Breast epithelium (tissue), 4 donors: Measurements from ENCODE around the gene ACOD1. TPM values are rescaled to one million over a fixed set of nuclear protein-coding genes. Genes with fewer than 3 reads are reported as not detected.
"Not testable (repeated sequence)": the region's sequence is repeated elsewhere in the genome, so short reads cannot be mapped to it uniquely, and the experiment has no call there.

ENCODE experiments used
- DNase-seq, 2 donors: peaks; one replicate each; pipeline ENCODE4 v3.0.0-alpha.2; 2019; ENCODE audit warnings: low spot score in 2 of 2
- H3K27ac ChIP-seq, 2 donors: fragments of 200-600 bp; sonication (generic) in 1 of 2; one replicate each; pipeline ENCODE4 v1.5.1; 2016 to 2019; ENCODE audit warnings: mild to moderate bottlenecking in 1 of 2
- H3K27me3 ChIP-seq, 2 donors: fragments of 200-600 bp; sonication (generic) in 1 of 2; one replicate each; pipeline versions ENCODE4 v1.5.1 to v1.6.0; 2017 to 2019; ENCODE audit warnings: control low read depth in 1 of 2, mild to moderate bottlenecking in 1 of 2
- H3K36me3 ChIP-seq: fragments of 200-600 bp; one replicate; pipeline ENCODE4 v1.5.1; 2019
- H3K4me1 ChIP-seq, 2 donors: fragments of 200-600 bp; sonication (generic); one replicate each; pipeline ENCODE4 v1.5.1; 2016 to 2019; ENCODE audit warnings: control low read depth in 1 of 2
- H3K4me3 ChIP-seq, 3 donors: fragments of 200-600 bp; sonication (generic); 1 replicate in 2 of 3; 2 replicates in 1 of 3; pipeline ENCODE4 v1.5.1; 2016 to 2019; ENCODE audit warnings: mild to moderate bottlenecking in 3 of 3, moderate library complexity in 2 of 3
- H3K9me3 ChIP-seq, 2 donors: fragments of 200-600 bp; sonication (generic) in 1 of 2; one replicate each; pipeline ENCODE4 v1.5.1; 2016 to 2019; ENCODE audit warnings: control low read depth in 1 of 2
- POLR2A ChIP-seq: fragments of 450-650 bp; IDR thresholded peaks from one replicate; pipeline ENCODE4 v1.6.1; 2016; ENCODE audit warnings: antibody characterized with exemption, mild to moderate bottlenecking, moderate library complexity
- POLR2AphosphoS5 ChIP-seq, 3 donors: sonication (generic); formaldehyde crosslinking; IDR thresholded peaks; one replicate each; pipeline ENCODE4 v1.6.1; 2017; ENCODE audit warnings: antibody characterized with exemption in 3 of 3
- intact Hi-C: fragments of 100-400 bp; cut with DNase I; formaldehyde crosslinking; loops from one replicate; pipeline ENCODE4 v1.15.1; 2023; ENCODE audit warnings: low total_unique reads
- total RNA-seq, 3 donors: library from RNA; depleted of rRNA; stranded (reverse); fragments of >200 nt; gene quantifications; one replicate each; pipeline ENCODE4 v1.1.0, GENCODE V29; 2016
- TF ChIP-seq, protein P1 (sequence below), 3 donors: fragments of 450-650 bp; IDR thresholded peaks; one replicate each; pipeline ENCODE4 v1.5.1; 2016 to 2017; ENCODE audit warnings: antibody characterized with exemption in 3 of 3, mild to moderate bottlenecking in 3 of 3, moderate library complexity in 3 of 3

ACOD1 gene
- not detected for total RNA-seq

DNA sequence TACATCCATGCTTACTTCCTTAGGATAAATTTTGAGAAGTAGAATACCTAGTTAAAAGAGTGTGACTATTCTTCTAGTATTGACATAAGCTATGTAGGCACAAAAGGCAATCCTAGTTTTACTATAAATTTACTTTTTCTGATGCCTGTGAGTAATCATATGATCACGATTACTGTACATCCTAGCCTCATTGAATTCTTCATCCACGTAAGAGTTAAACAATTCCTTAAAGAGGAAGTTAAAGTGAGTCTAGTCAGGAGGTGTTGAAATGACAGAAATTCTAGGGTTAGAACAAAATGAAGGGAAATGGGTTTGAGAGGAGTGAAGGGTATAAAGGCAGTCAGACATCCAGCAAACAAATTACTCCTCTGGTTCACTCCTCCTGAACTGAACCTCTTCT is at the start of gene ACOD1:
ACOD1 (plus strand) TSS at position 363 of the 400 bp plus-strand sequence. CDS start 48 bp downstream, outside the sequence.
- TF ChIP-seq POLR2A, result no peak
- TF ChIP-seq POLR2AphosphoS5 (IDR thresholded peaks at IDR 0.05), result no peak
- TF ChIP-seq, protein P1, sequence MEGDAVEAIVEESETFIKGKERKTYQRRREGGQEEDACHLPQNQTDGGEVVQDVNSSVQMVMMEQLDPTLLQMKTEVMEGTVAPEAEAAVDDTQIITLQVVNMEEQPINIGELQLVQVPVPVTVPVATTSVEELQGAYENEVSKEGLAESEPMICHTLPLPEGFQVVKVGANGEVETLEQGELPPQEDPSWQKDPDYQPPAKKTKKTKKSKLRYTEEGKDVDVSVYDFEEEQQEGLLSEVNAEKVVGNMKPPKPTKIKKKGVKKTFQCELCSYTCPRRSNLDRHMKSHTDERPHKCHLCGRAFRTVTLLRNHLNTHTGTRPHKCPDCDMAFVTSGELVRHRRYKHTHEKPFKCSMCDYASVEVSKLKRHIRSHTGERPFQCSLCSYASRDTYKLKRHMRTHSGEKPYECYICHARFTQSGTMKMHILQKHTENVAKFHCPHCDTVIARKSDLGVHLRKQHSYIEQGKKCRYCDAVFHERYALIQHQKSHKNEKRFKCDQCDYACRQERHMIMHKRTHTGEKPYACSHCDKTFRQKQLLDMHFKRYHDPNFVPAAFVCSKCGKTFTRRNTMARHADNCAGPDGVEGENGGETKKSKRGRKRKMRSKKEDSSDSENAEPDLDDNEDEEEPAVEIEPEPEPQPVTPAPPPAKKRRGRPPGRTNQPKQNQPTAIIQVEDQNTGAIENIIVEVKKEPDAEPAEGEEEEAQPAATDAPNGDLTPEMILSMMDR (IDR thresholded peaks at IDR 0.05), result no peak
- H3K4me3 ChIP-seq, result no peak within 1 kb of the TSS
- no peak within 1 kb of the TSS for H3K27ac ChIP-seq
- no peaks in the 10 kb centered on the region for H3K36me3 ChIP-seq
- intact Hi-C loops, result loop anchor here (2.0 kb wide), 1 partner anchor 79 kb away; the partner anchor contains the start of gene FBXL3
- DNase-seq, result no peak
- no peaks in the 10 kb centered on the region for H3K4me1 ChIP-seq
- H3K9me3 ChIP-seq, result no peaks in the 10 kb centered on the region
- H3K27me3 ChIP-seq, result no peaks in the 10 kb centered on the region

DNA sequence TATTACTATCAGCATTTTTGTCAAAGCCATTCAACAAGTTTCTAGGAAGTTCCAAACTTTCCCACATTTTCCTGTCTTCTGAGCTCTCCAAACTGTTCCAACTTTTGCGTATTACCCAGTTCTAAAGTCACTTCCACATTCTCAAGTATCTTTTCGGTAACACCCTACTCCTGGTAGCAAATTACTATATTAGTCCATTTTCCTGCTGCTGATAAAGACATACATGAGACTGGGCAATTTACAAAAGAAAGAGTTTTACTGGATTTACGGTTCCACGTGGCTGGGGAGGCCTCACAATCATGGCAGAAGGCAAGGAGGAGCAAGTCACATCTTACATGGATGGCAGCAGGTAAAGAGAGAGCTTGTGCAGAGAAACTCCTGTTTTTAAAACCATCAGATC is 49.2 kb upstream of the ACOD1 start:
- H3K27me3 ChIP-seq, H3K4me3 ChIP-seq, H3K36me3 ChIP-seq, H3K9me3 ChIP-seq, DNase-seq, H3K27ac ChIP-seq, H3K4me1 ChIP-seq, intact Hi-C loops: not testable (repeated sequence)

DNA sequence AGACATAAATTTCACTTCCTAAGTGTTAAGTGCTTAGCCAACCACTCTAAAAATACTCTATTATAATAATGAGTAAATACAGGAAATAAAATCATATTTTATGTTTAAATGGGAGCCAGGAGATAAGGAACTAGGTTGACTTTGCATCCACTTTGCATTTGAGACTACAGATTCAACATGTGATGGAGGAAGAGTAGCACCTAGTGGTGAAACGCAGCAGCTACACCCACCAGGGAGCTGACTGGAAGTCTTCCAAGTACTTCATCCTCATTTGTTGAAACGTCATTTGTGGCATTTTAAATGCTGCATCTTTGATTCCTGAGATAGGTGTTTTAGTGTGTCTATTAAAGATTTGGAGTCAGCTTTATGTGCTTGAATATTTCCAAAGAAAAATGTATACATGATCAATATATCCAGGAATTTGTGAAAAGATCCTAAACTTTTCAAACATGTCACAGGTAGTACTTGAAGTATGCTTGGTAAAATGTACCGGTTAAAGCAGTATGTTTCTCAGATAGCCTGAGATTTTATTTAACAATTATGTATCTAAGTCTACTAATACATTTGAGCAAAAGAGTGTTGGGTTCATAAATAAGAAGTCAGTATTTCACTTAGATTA is 44.7 kb upstream of the ACOD1 start:
- peak in 1 of 2 donors; percentile 43 for DNase-seq
- Histone ChIP-seq H3K36me3 (no peaks in the 10 kb centered on the region), H3K27me3 (no peaks in the 10 kb centered on the region), H3K4me3 (no peak overlapping the region), H3K9me3 (peaks cover 6 to 7% of the 10 kb centered on the region in 2 donors), H3K27ac (no peak overlapping the region), H3K4me1 (no peaks in the 10 kb centered on the region)
- intact Hi-C loops, result loop anchor here (1.0 to 10.0 kb wide), 2 partner anchors 16 to 1029 kb away; no protein-coding TSS in a partner anchor
- no peak for TF ChIP-seq POLR2AphosphoS5 (IDR thresholded peaks at IDR 0.05)
- TF ChIP-seq, protein P1 (IDR thresholded peaks at IDR 0.05), result peak; percentile 90 to 95 (median 93)

DNA sequence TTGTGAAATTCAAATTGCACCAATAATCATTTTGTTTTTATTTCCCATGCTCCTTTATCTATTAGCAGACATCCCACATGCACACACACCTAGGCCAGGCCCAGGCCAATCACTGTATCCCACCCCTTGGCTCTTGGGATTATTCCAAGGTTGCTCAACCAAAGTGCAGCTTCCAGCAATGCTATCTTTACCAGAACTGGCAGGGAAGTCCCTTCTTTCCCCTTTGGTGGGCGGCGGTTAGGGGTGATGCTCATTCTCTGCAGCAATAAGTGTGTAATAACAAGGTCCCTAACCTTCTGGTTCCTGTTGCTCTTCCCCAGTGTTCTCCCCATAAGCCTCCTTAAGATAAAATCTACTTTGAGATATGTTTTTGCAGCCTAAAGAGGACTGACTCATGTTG is 43.8 kb upstream of the ACOD1 start:
- Histone ChIP-seq H3K4me1 (no peaks in the 10 kb centered on the region), H3K9me3 (peaks cover under 1% of the 10 kb centered on the region in 2 donors), H3K27me3 (no peaks in the 10 kb centered on the region), H3K36me3 (no peaks in the 10 kb centered on the region), H3K27ac (no peak overlapping the region), H3K4me3 (no peak overlapping the region)
- no peak for DNase-seq
- intact Hi-C loops, result loop anchor here (10.0 kb wide), 1 partner anchor 1030 kb away; no protein-coding TSS in a partner anchor
- no peak for TF ChIP-seq POLR2A
- TF ChIP-seq POLR2AphosphoS5 (IDR thresholded peaks at IDR 0.05), result no peak
- TF ChIP-seq, protein P1 (IDR thresholded peaks at IDR 0.05), result no peak

DNA sequence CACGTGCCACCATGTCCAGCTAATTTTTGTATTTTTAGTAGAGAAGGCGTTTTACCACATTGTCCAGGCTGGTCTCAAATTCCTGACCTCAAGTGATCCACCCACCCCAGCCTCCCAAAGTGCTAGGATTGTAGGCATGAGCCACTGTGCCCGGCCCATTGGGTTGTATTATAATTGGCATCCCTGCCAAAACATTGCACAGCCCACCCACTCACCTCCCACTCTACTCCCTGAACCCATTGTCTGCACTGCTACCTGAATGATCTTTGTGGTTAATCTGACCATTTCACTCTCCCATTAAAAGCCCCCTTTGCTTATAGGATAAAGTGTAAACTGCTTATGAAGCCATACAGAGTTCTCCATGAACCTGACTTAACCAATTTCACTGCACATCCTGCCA is 35.8 kb upstream of the ACOD1 start:
- no peak overlapping the region for H3K4me3 ChIP-seq
- DNase-seq, result no peak
- no peaks in the 10 kb centered on the region for H3K27me3 ChIP-seq
- H3K27ac ChIP-seq, result no peak overlapping the region
- no peaks in the 10 kb centered on the region for H3K36me3 ChIP-seq
- intact Hi-C loops, result no loop called here
- no peaks in the 10 kb centered on the region for H3K4me1 ChIP-seq
- H3K9me3 ChIP-seq, result no peaks in the 10 kb centered on the region
- TF ChIP-seq POLR2A (no peak), POLR2AphosphoS5 (IDR thresholded peaks at IDR 0.05) (no peak)
- TF ChIP-seq, protein P1 (IDR thresholded peaks at IDR 0.05), result no peak
